ENCODE data around the gene BMP6. TPM values are rescaled to one million over a fixed set of nuclear protein-coding genes. Genes with fewer than 3 reads are reported as not detected.

BMP6 gene
- polyA plus RNA-seq, 1 donor, result 1.5 TPM

- H3K27ac ChIP-seq (ENCODE audit: low read length), result peak overlapping the region; percentile 59
- peak overlapping the region; percentile 73 for H3K4me3 ChIP-seq (ENCODE audit: low read length)
Measured at GRCh38 chr6:7911345-7911725, 185.4 kb downstream of the BMP6 start.

GRCh38 chr6:7912024-7912423 is 186.1 kb downstream of the BMP6 start:
- no peaks in the 10 kb centered on the region for H3K36me3 ChIP-seq (ENCODE audit: control insufficient read depth, insufficient read depth, low read length)
- no peaks in the 10 kb centered on the region for H3K9me3 ChIP-seq (ENCODE audit: control insufficient read depth, low read depth, low read length)
- no peak overlapping the region for H3K27ac ChIP-seq (ENCODE audit: low read length)
- no peak for DNase-seq
- no peak overlapping the region for H3K4me3 ChIP-seq (ENCODE audit: low read length)
- H3K4me1 ChIP-seq (ENCODE audit: control insufficient read depth, insufficient read depth, low read length), result no peaks in the 10 kb centered on the region
- peaks cover 24% of the 10 kb centered on the region for H3K27me3 ChIP-seq (ENCODE audit: control insufficient read depth, insufficient read depth, low read length)
- WGBS (ENCODE audit: insufficient coverage, low lambda C conversion rate), result no CpG with 5 or more reads among the region's 6 CpGs

More at GRCh38 chr6:7911345-7911725, 185.4 kb downstream of the BMP6 start:
- no peaks in the 10 kb centered on the region for H3K9me3 ChIP-seq (ENCODE audit: control insufficient read depth, low read depth, low read length)
- WGBS (ENCODE audit: insufficient coverage, low lambda C conversion rate), result no CpG with 5 or more reads among the region's 11 CpGs
- no peaks in the 10 kb centered on the region for H3K4me1 ChIP-seq (ENCODE audit: control insufficient read depth, insufficient read depth, low read length)
- no peaks in the 10 kb centered on the region for H3K36me3 ChIP-seq (ENCODE audit: control insufficient read depth, insufficient read depth, low read length)
- H3K27me3 ChIP-seq (ENCODE audit: control insufficient read depth, insufficient read depth, low read length), result peaks cover 24% of the 10 kb centered on the region
- DNase-seq, result peak in 1 of 2 donors; percentile 34

GRCh38 chr6:7912736-7913517 is 187.0 kb downstream of the BMP6 start:
- no peak overlapping the region for H3K27ac ChIP-seq (ENCODE audit: low read length)

GRCh38 chr6:7914311-7914710 is 188.4 kb downstream of the BMP6 start:
- Histone ChIP-seq H3K4me1 (ENCODE audit: control insufficient read depth, insufficient read depth, low read length) (no peaks in the 10 kb centered on the region), H3K27ac (ENCODE audit: low read length) (no peak overlapping the region), H3K27me3 (ENCODE audit: control insufficient read depth, insufficient read depth, low read length) (peaks cover 24% of the 10 kb centered on the region), H3K4me3 (ENCODE audit: low read length) (no peak overlapping the region), H3K36me3 (ENCODE audit: control insufficient read depth, insufficient read depth, low read length) (no peaks in the 10 kb centered on the region), H3K9me3 (ENCODE audit: control insufficient read depth, low read depth, low read length) (no peaks in the 10 kb centered on the region)
- DNase-seq, result no peak
- 20% methylated on average over 1 of the region's 5 CpGs for WGBS (ENCODE audit: insufficient coverage, low lambda C conversion rate)

More at GRCh38 chr6:7912736-7913517, 187.0 kb downstream of the BMP6 start:
- Histone ChIP-seq H3K36me3 (ENCODE audit: control insufficient read depth, insufficient read depth, low read length) (no peaks in the 10 kb centered on the region), H3K4me1 (ENCODE audit: control insufficient read depth, insufficient read depth, low read length) (no peaks in the 10 kb centered on the region), H3K4me3 (ENCODE audit: low read length) (no peak overlapping the region), H3K9me3 (ENCODE audit: control insufficient read depth, low read depth, low read length) (no peaks in the 10 kb centered on the region), H3K27me3 (ENCODE audit: control insufficient read depth, insufficient read depth, low read length) (peaks cover 24% of the 10 kb centered on the region)
- no peak for DNase-seq
- no CpG with 5 or more reads among the region's 8 CpGs for WGBS (ENCODE audit: insufficient coverage, low lambda C conversion rate)

- Histone ChIP-seq H3K9me3 (ENCODE audit: control insufficient read depth, low read depth, low read length) (no peaks in the 10 kb centered on the region), H3K36me3 (ENCODE audit: control insufficient read depth, insufficient read depth, low read length) (no peaks in the 10 kb centered on the region), H3K27ac (ENCODE audit: low read length) (no peak overlapping the region), H3K4me3 (ENCODE audit: low read length) (no peak overlapping the region), H3K27me3 (ENCODE audit: control insufficient read depth, insufficient read depth, low read length) (peaks cover 24% of the 10 kb centered on the region), H3K4me1 (ENCODE audit: control insufficient read depth, insufficient read depth, low read length) (no peaks in the 10 kb centered on the region)
- DNase-seq, result no peak
- 100% methylated on average over 1 of the region's 11 CpGs for WGBS (ENCODE audit: insufficient coverage, low lambda C conversion rate)
Measured at GRCh38 chr6:7914991-7915789, 189.3 kb downstream of the BMP6 start.

- no peaks in the 10 kb centered on the region for H3K9me3 ChIP-seq (ENCODE audit: control insufficient read depth, low read depth, low read length)
- no peaks in the 10 kb centered on the region for H3K4me1 ChIP-seq (ENCODE audit: control insufficient read depth, insufficient read depth, low read length)
- no CpG with 5 or more reads among the region's 1 CpG for WGBS (ENCODE audit: insufficient coverage, low lambda C conversion rate)
- H3K36me3 ChIP-seq (ENCODE audit: control insufficient read depth, insufficient read depth, low read length), result no peaks in the 10 kb centered on the region
- no peak overlapping the region for H3K27ac ChIP-seq (ENCODE audit: low read length)
- DNase-seq, result no peak
- no peak overlapping the region for H3K4me3 ChIP-seq (ENCODE audit: low read length)
- H3K27me3 ChIP-seq (ENCODE audit: control insufficient read depth, insufficient read depth, low read length), result peaks cover 18% of the 10 kb centered on the region
Measured at GRCh38 chr6:7916959-7917358, 191.1 kb downstream of the BMP6 start.

GRCh38 chr6:7917729-7918128 is 191.8 kb downstream of the BMP6 start:
- H3K27ac ChIP-seq (ENCODE audit: low read length), result no peak overlapping the region
- H3K4me3 ChIP-seq (ENCODE audit: low read length), result no peak overlapping the region
- no peaks in the 10 kb centered on the region for H3K9me3 ChIP-seq (ENCODE audit: control insufficient read depth, low read depth, low read length)
- no peaks in the 10 kb centered on the region for H3K36me3 ChIP-seq (ENCODE audit: control insufficient read depth, insufficient read depth, low read length)
- H3K4me1 ChIP-seq (ENCODE audit: control insufficient read depth, insufficient read depth, low read length), result no peaks in the 10 kb centered on the region
- DNase-seq, result no peak
- H3K27me3 ChIP-seq (ENCODE audit: control insufficient read depth, insufficient read depth, low read length), result peaks cover 12% of the 10 kb centered on the region
- WGBS (ENCODE audit: insufficient coverage, low lambda C conversion rate), result no CpG with 5 or more reads among the region's 5 CpGs

GRCh38 chr6:7918403-7918802 is 192.5 kb downstream of the BMP6 start:
- H3K27ac ChIP-seq (ENCODE audit: low read length), result no peak overlapping the region
- no CpG with 5 or more reads among the region's 4 CpGs for WGBS (ENCODE audit: insufficient coverage, low lambda C conversion rate)

GRCh38 chr6:7919871-7920270 is 194.0 kb downstream of the BMP6 start:
- H3K36me3 ChIP-seq (ENCODE audit: control insufficient read depth, insufficient read depth, low read length), result no peaks in the 10 kb centered on the region
- no peaks in the 10 kb centered on the region for H3K4me1 ChIP-seq (ENCODE audit: control insufficient read depth, insufficient read depth, low read length)
- H3K27me3 ChIP-seq (ENCODE audit: control insufficient read depth, insufficient read depth, low read length), result no peaks in the 10 kb centered on the region
- no peak overlapping the region for H3K27ac ChIP-seq (ENCODE audit: low read length)
- WGBS (ENCODE audit: insufficient coverage, low lambda C conversion rate), result 89% methylated on average over 3 of the region's 8 CpGs
- no peaks in the 10 kb centered on the region for H3K9me3 ChIP-seq (ENCODE audit: control insufficient read depth, low read depth, low read length)
- no peak overlapping the region for H3K4me3 ChIP-seq (ENCODE audit: low read length)
- DNase-seq, result no peak

More at GRCh38 chr6:7918403-7918802, 192.5 kb downstream of the BMP6 start:
- H3K4me1 ChIP-seq (ENCODE audit: control insufficient read depth, insufficient read depth, low read length), result no peaks in the 10 kb centered on the region
- no peak overlapping the region for H3K4me3 ChIP-seq (ENCODE audit: low read length)
- H3K9me3 ChIP-seq (ENCODE audit: control insufficient read depth, low read depth, low read length), result no peaks in the 10 kb centered on the region
- no peaks in the 10 kb centered on the region for H3K36me3 ChIP-seq (ENCODE audit: control insufficient read depth, insufficient read depth, low read length)
- peaks cover 7% of the 10 kb centered on the region for H3K27me3 ChIP-seq (ENCODE audit: control insufficient read depth, insufficient read depth, low read length)
- DNase-seq, result no peak

GRCh38 chr6:7920425-7920824 is 194.5 kb downstream of the BMP6 start:
- WGBS (ENCODE audit: insufficient coverage, low lambda C conversion rate), result no CpG with 5 or more reads among the region's 2 CpGs
- Histone ChIP-seq H3K27me3 (ENCODE audit: control insufficient read depth, insufficient read depth, low read length) (no peaks in the 10 kb centered on the region), H3K36me3 (ENCODE audit: control insufficient read depth, insufficient read depth, low read length) (no peaks in the 10 kb centered on the region), H3K4me1 (ENCODE audit: control insufficient read depth, insufficient read depth, low read length) (no peaks in the 10 kb centered on the region), H3K9me3 (ENCODE audit: control insufficient read depth, low read depth, low read length) (peaks cover 3% of the 10 kb centered on the region), H3K27ac (ENCODE audit: low read length) (no peak overlapping the region), H3K4me3 (ENCODE audit: low read length) (no peak overlapping the region)
- DNase-seq, result no peak
